ENCODE measurements around the gene SAV1.
A peak's percentile ranks its signal among the peaks of the same experiment; 100 is the strongest.

The SAV1 gene

DNA sequence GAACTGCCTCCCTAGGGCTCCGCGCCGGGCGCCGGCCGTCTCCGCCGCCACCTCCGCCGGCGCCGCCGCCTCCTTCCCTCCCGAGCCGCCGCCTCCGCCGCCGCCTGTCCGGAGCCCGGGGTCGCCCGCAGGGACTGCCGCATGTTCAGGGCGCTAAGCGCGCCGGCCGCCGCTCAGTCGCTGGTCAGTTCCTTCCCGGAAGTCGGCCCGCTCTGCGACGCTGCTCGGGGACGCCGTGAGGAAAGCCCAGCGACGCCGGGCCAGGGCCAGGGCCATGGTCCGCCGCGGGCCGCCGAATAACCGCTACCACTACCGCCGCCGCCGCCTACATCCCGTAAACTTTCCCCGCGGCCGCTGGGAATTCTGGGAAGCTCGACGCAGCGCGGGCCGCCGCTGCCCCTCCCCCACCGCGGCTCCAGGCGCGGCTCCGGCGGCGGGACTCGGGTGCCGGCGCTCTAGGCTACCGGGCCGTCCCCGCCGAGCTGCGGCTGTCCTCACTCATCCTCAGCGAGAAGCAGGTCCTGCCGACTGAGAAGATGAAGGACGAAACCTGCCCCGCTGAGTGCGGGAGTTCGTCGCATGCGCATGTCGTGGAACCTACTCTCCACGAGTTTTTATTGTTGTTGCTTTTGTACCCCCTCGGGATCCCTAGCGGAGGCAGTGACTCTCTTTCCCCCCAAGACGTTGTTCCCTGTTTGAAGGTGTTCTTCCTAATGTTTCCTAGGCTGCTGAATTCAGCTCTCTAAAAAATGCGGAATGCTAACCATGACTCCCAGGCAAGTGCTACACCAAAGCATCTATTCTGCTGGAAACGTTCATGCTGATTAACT is at the start of gene SAV1:
Gene SAV1 (minus strand): TSS at position 311 of the 830 bp plus-strand sequence. CDS start 339 bp downstream, outside the sequence.
- TF ChIP-seq, protein P1, sequence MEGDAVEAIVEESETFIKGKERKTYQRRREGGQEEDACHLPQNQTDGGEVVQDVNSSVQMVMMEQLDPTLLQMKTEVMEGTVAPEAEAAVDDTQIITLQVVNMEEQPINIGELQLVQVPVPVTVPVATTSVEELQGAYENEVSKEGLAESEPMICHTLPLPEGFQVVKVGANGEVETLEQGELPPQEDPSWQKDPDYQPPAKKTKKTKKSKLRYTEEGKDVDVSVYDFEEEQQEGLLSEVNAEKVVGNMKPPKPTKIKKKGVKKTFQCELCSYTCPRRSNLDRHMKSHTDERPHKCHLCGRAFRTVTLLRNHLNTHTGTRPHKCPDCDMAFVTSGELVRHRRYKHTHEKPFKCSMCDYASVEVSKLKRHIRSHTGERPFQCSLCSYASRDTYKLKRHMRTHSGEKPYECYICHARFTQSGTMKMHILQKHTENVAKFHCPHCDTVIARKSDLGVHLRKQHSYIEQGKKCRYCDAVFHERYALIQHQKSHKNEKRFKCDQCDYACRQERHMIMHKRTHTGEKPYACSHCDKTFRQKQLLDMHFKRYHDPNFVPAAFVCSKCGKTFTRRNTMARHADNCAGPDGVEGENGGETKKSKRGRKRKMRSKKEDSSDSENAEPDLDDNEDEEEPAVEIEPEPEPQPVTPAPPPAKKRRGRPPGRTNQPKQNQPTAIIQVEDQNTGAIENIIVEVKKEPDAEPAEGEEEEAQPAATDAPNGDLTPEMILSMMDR (IDR thresholded peaks at IDR 0.05; ENCODE audit: control insufficient read depth, extremely low read depth, insufficient read depth), result no peak
- peak within 1 kb of the TSS; percentile 71 for H3K4me3 ChIP-seq (ENCODE audit: low read depth, low read length)
- DNase-seq (ENCODE audit: low read depth), result no peak

DNA sequence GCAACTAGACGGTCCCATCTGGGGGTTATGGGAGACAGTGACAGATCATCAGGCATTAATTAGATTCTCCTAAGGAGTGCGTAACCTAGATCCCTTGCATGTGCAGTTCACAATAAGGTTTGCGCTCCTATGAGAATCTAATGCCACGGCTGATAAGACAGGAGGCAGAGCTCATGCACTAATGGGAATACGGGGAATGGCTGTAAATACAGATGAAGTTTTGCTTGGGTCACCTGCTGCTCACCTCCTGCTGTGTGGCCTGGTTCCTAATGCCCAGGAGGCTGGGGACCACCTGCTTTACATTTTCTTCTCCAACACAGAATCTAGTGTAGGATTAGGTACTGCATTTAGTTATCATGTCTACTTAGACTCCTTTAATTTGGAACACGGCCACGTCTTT is 49.7 kb upstream of the SAV1 start:
- no peak for DNase-seq (ENCODE audit: low read depth)
- TF ChIP-seq, protein P1 (IDR thresholded peaks at IDR 0.05; ENCODE audit: control insufficient read depth, extremely low read depth, insufficient read depth), result no peak
- H3K4me3 ChIP-seq (ENCODE audit: low read depth, low read length), result no peak overlapping the region

DNA sequence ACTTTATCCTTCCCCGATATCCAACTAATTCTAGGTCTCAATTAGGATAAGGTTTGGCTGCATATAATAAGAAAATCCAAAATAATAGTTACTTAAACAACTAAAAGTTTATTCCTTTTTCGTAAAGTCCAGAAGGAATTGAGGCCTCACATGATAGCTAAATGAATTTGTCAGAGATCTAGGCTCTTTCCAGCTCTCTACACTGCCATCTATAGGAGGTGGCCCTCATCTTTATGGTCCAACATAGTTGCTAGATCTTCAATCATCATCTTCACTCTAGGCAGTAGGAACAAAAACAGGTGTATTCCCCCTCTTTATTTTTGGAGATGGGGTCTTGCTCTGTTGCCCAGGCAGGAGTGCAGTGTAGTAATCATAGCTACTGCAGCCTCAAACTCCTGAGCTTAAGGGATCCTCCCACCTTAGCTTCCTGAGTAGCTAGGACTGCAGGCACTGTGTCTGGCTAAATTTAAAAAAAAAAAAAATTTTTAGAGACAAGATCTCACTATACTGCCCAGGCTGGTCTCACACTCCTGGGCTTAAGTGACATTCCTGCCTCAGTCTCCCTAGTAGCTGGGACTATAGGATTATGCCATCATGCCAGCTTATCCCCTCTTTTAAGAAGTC is 46.5 kb upstream of the SAV1 start:
- H3K4me3 ChIP-seq (ENCODE audit: low read depth, low read length), result no peak overlapping the region
- TF ChIP-seq, protein P1 (IDR thresholded peaks at IDR 0.05; ENCODE audit: control insufficient read depth, extremely low read depth, insufficient read depth), result peak; percentile 39; the same call in 1 of the 2 replicates
- DNase-seq (ENCODE audit: low read depth), result no peak

DNA sequence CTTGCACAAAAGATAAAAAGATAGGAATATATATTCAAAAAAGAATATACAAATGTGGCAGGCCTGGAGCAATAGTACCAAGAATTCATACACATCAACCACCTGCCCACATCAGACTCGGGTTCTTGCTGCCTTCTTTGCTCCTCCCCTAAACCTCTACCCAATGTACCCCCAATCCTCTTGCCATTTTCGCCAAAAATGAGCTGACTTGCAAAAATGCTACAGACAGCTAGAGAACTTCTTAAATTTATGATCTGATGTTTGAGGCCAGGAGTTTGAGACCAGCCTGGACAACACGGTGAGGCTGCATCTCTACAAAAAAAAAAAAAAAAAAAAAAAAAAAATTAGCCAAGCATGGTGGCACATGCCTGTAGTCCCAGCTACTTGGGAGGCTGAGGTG is 42.9 kb upstream of the SAV1 start:
- DNase-seq (ENCODE audit: low read depth), result no peak
- TF ChIP-seq, protein P1 (IDR thresholded peaks at IDR 0.05; ENCODE audit: control insufficient read depth, extremely low read depth, insufficient read depth), result no peak
- no peak overlapping the region for H3K4me3 ChIP-seq (ENCODE audit: low read depth, low read length)

DNA sequence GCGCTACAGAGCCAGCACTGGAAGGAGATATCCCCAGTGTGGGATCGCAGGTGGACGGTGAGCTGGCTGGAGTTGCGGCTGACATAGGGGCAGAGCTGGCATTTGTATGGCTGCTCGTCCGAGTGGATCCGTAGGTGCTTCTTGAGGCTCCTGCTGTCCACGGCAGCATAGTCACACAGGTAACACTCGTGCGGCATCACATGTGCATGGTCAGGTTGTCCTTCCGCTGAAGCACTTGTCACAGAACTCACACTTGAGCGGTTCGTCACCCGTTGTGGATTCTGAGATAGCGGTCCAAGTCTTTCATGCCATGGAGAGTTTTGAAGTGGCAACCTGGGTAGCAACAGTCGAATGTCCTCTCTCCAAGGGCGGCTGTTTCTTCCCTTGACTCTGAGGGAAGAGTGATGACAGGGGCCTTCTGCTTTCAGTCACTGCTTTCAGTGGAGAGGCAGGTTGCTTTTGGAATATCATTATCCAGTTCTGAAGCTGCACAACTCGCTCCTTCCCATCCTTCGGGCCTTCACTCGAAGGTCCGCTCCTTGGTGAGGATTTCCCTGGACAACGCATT is 37.0 kb upstream of the SAV1 start:
- TF ChIP-seq, protein P1 (IDR thresholded peaks at IDR 0.05; ENCODE audit: control insufficient read depth, extremely low read depth, insufficient read depth), result no peak
- DNase-seq (ENCODE audit: low read depth), result no peak
- H3K4me3 ChIP-seq (ENCODE audit: low read depth, low read length), result no peak overlapping the region

DNA sequence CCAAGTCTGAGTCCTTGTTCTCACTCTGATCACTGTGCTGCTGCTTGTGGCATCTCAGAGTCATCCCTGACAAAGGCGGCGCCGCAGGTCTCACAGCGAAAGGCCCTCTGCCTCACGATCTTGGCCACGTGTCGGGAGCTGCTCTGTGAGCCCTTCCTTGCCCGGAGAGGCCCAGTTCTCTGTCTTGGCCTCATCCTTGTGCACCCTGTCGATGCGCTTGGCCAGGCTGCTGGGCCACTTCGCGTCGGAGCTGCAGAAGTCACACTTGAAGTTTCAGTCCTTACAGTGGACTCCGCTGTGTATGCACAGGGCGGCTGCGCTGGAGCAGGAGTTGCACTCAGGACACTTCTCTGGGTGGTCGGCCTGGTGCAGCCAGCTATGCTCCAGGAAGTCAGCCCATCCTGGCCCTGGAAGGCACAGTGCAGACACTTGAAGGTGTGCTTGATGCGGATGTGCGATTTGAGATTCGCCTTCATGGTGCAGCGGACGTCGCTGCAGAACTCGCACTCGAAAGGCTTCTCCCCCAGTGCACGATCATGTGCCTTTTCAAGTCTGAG is 36.4 kb upstream of the SAV1 start:
- TF ChIP-seq, protein P1 (IDR thresholded peaks at IDR 0.05; ENCODE audit: control insufficient read depth, extremely low read depth, insufficient read depth), result no peak
- no peak overlapping the region for H3K4me3 ChIP-seq (ENCODE audit: low read depth, low read length)
- DNase-seq (ENCODE audit: low read depth), result no peak

Data from LNCaP clone FGC (cell line).